Measurements from ENCODE around the gene GRB10.

DNA sequence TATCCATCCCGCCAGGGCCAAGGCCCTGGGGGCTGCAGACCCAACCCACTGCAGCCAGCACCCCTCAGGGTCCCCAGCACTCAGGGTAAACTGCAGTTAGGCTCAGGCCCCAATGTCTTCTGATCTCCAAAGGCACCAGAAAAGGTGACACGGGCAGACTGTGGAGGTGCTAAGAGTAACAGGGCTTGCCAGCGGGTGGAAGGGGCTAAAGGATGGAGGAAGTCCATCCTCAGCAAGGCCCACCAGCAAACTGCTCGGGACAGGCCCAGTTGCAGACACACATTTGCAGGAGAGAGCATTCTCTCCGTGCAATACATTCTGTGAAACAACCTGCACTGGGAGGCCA lies 121.9 kb downstream of the GRB10 start:
- TF ChIP-seq GABPA (IDR thresholded peaks at IDR 0.05 in 1 of 2, conservative IDR thresholded peaks at IDR 0.05 in 1 of 2): no peak
- TF ChIP-seq, protein P1, sequence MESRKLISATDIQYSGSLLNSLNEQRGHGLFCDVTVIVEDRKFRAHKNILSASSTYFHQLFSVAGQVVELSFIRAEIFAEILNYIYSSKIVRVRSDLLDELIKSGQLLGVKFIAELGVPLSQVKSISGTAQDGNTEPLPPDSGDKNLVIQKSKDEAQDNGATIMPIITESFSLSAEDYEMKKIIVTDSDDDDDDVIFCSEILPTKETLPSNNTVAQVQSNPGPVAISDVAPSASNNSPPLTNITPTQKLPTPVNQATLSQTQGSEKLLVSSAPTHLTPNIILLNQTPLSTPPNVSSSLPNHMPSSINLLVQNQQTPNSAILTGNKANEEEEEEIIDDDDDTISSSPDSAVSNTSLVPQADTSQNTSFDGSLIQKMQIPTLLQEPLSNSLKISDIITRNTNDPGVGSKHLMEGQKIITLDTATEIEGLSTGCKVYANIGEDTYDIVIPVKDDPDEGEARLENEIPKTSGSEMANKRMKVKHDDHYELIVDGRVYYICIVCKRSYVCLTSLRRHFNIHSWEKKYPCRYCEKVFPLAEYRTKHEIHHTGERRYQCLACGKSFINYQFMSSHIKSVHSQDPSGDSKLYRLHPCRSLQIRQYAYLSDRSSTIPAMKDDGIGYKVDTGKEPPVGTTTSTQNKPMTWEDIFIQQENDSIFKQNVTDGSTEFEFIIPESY (IDR thresholded peaks at IDR 0.05): no peak
- TF ChIP-seq EGR1 (IDR thresholded peaks at IDR 0.05; ENCODE audit: low read depth in 2 of 2): no peak
- TF ChIP-seq, protein P2, sequence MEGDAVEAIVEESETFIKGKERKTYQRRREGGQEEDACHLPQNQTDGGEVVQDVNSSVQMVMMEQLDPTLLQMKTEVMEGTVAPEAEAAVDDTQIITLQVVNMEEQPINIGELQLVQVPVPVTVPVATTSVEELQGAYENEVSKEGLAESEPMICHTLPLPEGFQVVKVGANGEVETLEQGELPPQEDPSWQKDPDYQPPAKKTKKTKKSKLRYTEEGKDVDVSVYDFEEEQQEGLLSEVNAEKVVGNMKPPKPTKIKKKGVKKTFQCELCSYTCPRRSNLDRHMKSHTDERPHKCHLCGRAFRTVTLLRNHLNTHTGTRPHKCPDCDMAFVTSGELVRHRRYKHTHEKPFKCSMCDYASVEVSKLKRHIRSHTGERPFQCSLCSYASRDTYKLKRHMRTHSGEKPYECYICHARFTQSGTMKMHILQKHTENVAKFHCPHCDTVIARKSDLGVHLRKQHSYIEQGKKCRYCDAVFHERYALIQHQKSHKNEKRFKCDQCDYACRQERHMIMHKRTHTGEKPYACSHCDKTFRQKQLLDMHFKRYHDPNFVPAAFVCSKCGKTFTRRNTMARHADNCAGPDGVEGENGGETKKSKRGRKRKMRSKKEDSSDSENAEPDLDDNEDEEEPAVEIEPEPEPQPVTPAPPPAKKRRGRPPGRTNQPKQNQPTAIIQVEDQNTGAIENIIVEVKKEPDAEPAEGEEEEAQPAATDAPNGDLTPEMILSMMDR (IDR thresholded peaks at IDR 0.05; ENCODE audit: low read depth, low read length, missing input control): no peak
- TF ChIP-seq YY1 (IDR thresholded peaks at IDR 0.05): no peak
- no peak for TF ChIP-seq JUND (IDR thresholded peaks at IDR 0.05)
- no peak for TF ChIP-seq RXRA (IDR thresholded peaks at IDR 0.05)
- no peak for TF ChIP-seq TAF1 (conservative IDR thresholded peaks at IDR 0.05)
- TF ChIP-seq MAX (IDR thresholded peaks at IDR 0.05): no peak
- no peak for TF ChIP-seq REST (IDR thresholded peaks at IDR 0.05)
- no peak for TF ChIP-seq SP1 (IDR thresholded peaks at IDR 0.05)
- no peak for TF ChIP-seq RAD21 (IDR thresholded peaks at IDR 0.05)
- no peak for TF ChIP-seq NR2F2 (IDR thresholded peaks at IDR 0.05)
- TF ChIP-seq FOXA1 (IDR thresholded peaks at IDR 0.05): no peak
